GM12892 (cell line): ENCODE measurements around the gene XRCC1.

Experiments used
- POLR2A ChIP-seq: IDR thresholded peaks from 2 replicates; pipeline ENCODE4 v1.6.1; 2011; ENCODE audit warnings: low read depth, low read length, control low read depth
- POLR2AphosphoS5 ChIP-seq: IDR thresholded peaks from 2 replicates; pipeline ENCODE4 v1.6.1; 2011; ENCODE audit warnings: low read depth, low read length, control low read depth
- TAF1 ChIP-seq: IDR thresholded peaks from 2 replicates; pipeline ENCODE4 v1.6.1; 2011; ENCODE audit warnings: low read depth, mild to moderate bottlenecking, control low read depth, low read length, borderline replicate concordance

- TF ChIP-seq POLR2A: no peak
- TF ChIP-seq POLR2AphosphoS5: no peak
- no peak for TF ChIP-seq TAF1
These were observed 30.1 kb downstream of the XRCC1 start for GRCh38 chr19:43545276-43545675.
